Loucy (cell line): Measurements from ENCODE around the gene KRTAP12-3.

ENCODE experiments used
- H2AFZ ChIP-seq: fragments of 200-600 bp; sonication (generic); 2 replicates; pipeline ENCODE4 v1.6.0; 2016; ENCODE audit warnings: antibody characterized with exemption, mild to moderate bottlenecking, low read length, moderate library complexity
- H3F3A ChIP-seq: fragments of 200-600 bp; 2 replicates; pipeline ENCODE4 v1.6.0; 2016; ENCODE audit warnings: antibody characterized with exemption, low read depth, mild to moderate bottlenecking
- H3K27me3 ChIP-seq: fragments of 200-600 bp; sonication (generic); 2 replicates; pipeline ENCODE4 v1.6.1; 2014; ENCODE audit warnings: low read length, mild to moderate bottlenecking; ENCODE audit not compliant: insufficient read depth, poor library complexity, severe bottlenecking
- H3K36me3 ChIP-seq: fragments of 200-600 bp; sonication (generic); 2 replicates; pipeline ENCODE4 v1.6.1; 2016; ENCODE audit warnings: low read length; ENCODE audit not compliant: insufficient read depth
- H3K4me1 ChIP-seq: fragments of 200-600 bp; sonication (generic); 2 replicates; pipeline ENCODE4 v1.5.1; 2014; ENCODE audit warnings: low read length, mild to moderate bottlenecking; ENCODE audit not compliant: insufficient read depth, poor library complexity, severe bottlenecking
- H3K4me2 ChIP-seq: fragments of 200-600 bp; sonication (generic); 2 replicates; pipeline ENCODE4 v1.6.0; 2014; ENCODE audit warnings: antibody characterized with exemption, low read length, low read depth, mild to moderate bottlenecking; ENCODE audit not compliant: poor library complexity, severe bottlenecking
- H3K4me3 ChIP-seq: fragments of 200-600 bp; sonication (generic); 2 replicates; pipeline ENCODE4 v1.5.1; 2014; ENCODE audit warnings: low read length, mild to moderate bottlenecking, mixed read lengths; ENCODE audit not compliant: poor library complexity, severe bottlenecking
- H3K79me2 ChIP-seq: fragments of 200-600 bp; sonication (generic); 2 replicates; pipeline ENCODE4 v1.6.1; 2014; ENCODE audit warnings: low read length; ENCODE audit not compliant: insufficient read depth
- H3K9ac ChIP-seq: fragments of 200-600 bp; sonication (generic); 2 replicates; pipeline ENCODE4 v1.6.0; 2014; ENCODE audit warnings: mild to moderate bottlenecking, low read depth, low read length, moderate library complexity; ENCODE audit not compliant: poor library complexity, severe bottlenecking
- H3K9me2 ChIP-seq: fragments of 200-600 bp; sonication (generic); replicated peaks from 2 replicates; pipeline ENCODE4 v1.6.1; 2016; ENCODE audit warnings: low read depth, low read length, mixed read lengths
- H3K9me3 ChIP-seq: fragments of 200-600 bp; sonication (generic); 2 replicates; pipeline ENCODE4 v1.6.1; 2014; ENCODE audit warnings: mild to moderate bottlenecking, antibody characterized with exemption, low read length, low read depth; ENCODE audit not compliant: insufficient read depth
- H4K20me1 ChIP-seq: fragments of 200-600 bp; sonication (generic); 2 replicates; pipeline ENCODE4 v1.6.0; 2014; ENCODE audit warnings: antibody characterized with exemption, low read length, mild to moderate bottlenecking; ENCODE audit not compliant: insufficient read depth, poor library complexity, severe bottlenecking
- CTCF ChIP-seq: fragments of 200-600 bp; sonication (generic); conservative IDR thresholded peaks from 2 replicates; pipeline ENCODE4 v1.5.1; 2014; ENCODE audit warnings: mild to moderate bottlenecking, antibody characterized with exemption, low read length
- EZH2phosphoT487 ChIP-seq: fragments of 200-600 bp; IDR thresholded peaks from 2 replicates; pipeline ENCODE4 v1.6.1; 2018; ENCODE audit warnings: antibody characterized with exemption, mild to moderate bottlenecking, moderate library complexity, borderline replicate concordance

The KRTAP12-3 gene

GRCh38 chr21:44615466-44615865 lies 42.3 kb upstream of the KRTAP12-3 start:
- Histone ChIP-seq H3K4me2 (no peak overlapping the region), H3K4me1 (no peaks in the 10 kb centered on the region), H3K9me3 (peaks cover 9% of the 10 kb centered on the region; the same call in 1 of the 2 replicates), H3K36me3 (no peaks in the 10 kb centered on the region), H4K20me1 (no peaks in the 10 kb centered on the region), H3F3A (no peaks in the 10 kb centered on the region), H3K4me3 (no peak overlapping the region), H2AFZ (no peak overlapping the region), H3K9ac (no peak overlapping the region), H3K27me3 (no peaks in the 10 kb centered on the region), H3K79me2 (no peaks in the 10 kb centered on the region), H3K9me2 (no peaks in the 10 kb centered on the region)
- TF ChIP-seq CTCF = no peak
- TF ChIP-seq EZH2phosphoT487 = no peak

- no peak overlapping the region for H3K4me3 ChIP-seq
- H3K4me2 ChIP-seq = no peak overlapping the region
- H4K20me1 ChIP-seq = no peaks in the 10 kb centered on the region
- no peaks in the 10 kb centered on the region for H3K9me2 ChIP-seq
- TF ChIP-seq EZH2phosphoT487 (no peak), CTCF (no peak)
- H3K36me3 ChIP-seq = no peaks in the 10 kb centered on the region
- no peak overlapping the region for H2AFZ ChIP-seq
- peaks cover 9% of the 10 kb centered on the region; the same call in 1 of the 2 replicates for H3K9me3 ChIP-seq
- H3K9ac ChIP-seq = no peak overlapping the region
- H3K79me2 ChIP-seq = no peaks in the 10 kb centered on the region
- no peaks in the 10 kb centered on the region for H3F3A ChIP-seq
- H3K4me1 ChIP-seq = no peaks in the 10 kb centered on the region
- H3K27me3 ChIP-seq = no peaks in the 10 kb centered on the region
Observed at GRCh38 chr21:44615911-44616590, 41.7 kb upstream of the KRTAP12-3 start.

- Histone ChIP-seq H3K9me2 (no peaks in the 10 kb centered on the region), H3K4me3 (no peak overlapping the region), H3F3A (no peaks in the 10 kb centered on the region), H3K9me3 (peaks cover 7% of the 10 kb centered on the region; the same call in 1 of the 2 replicates), H3K79me2 (no peaks in the 10 kb centered on the region), H3K36me3 (no peaks in the 10 kb centered on the region), H2AFZ (no peak overlapping the region), H3K9ac (no peak overlapping the region), H4K20me1 (no peaks in the 10 kb centered on the region), H3K27me3 (no peaks in the 10 kb centered on the region), H3K4me1 (no peaks in the 10 kb centered on the region), H3K4me2 (no peak overlapping the region)
- TF ChIP-seq EZH2phosphoT487 (no peak), CTCF (no peak)
Observed at GRCh38 chr21:44616591-44616926, 41.2 kb upstream of the KRTAP12-3 start.
